AG20443 (cell line): ENCODE data around the gene KRTAP2-1.
"Not testable (repeated sequence)": the region's sequence is repeated elsewhere in the genome, so short reads cannot be mapped to it uniquely, and the experiment has no call there.

Experiments used
- DNase-seq: peaks from one replicate; pipeline ENCODE4 v3.0.0; 2012; ENCODE audit warnings: low spot score, mixed read lengths

The KRTAP2-1 gene

GRCh38 chr17:41046735-41047465, at the start of gene KRTAP2-1:
KRTAP2-1 (minus strand) TSS chr17:41047316; CDS start chr17:41047267, 49 bp downstream.
- DNase-seq = not testable (repeated sequence)

DNA sequence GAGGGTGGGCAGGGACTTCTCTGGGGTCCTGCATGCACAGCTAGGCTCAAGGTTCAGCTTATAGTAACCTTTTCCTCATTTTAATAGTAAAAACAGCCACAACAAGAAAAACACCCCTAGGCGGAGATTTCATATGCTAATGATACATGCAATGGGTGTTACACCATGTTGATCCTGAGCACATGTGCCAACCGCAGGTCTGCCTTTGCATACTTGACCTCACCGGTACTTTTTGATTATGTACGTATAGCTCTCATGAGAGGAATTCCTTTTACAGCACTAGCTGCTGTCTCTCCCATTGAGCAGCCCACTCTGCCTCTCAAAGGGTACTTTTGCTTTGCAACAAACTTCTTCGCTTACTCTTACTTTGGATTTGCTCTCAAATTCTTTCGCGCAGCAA, 48.9 kb upstream of the KRTAP2-1 start:
- no peak for DNase-seq

DNA sequence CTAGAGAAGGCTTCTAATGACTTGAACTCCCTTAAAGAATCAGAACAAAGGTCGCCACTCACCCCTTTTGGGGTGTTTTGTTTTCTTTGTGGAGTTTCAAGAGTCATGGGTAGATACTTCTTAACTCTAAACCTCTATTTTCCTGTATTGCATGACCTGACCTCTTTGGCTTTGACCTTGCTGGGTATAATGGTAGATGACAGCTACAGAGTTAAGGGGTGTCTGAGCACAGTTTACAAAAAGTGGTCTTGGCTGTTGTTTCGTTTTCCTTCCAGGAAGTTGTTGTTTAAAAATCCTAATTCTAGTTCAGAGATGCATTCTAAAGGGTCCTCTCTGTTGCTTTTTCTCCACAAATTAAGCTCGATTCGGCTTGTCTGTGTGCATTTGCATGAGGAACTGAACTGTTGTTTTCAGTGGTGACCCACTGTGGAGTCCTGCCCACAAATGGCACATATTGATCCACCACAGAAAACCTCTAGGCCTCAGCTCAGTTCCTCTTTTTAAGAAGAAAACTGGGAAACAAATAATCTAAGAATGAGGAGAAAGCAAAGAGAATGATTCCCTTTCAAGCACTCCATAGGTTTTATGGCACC, 41.7 kb upstream of the KRTAP2-1 start:
- not testable (repeated sequence) for DNase-seq

GRCh38 chr17:41084100-41084856, 37.2 kb upstream of the KRTAP2-1 start, which contains the start of gene KRTAP4-7:
KRTAP4-7 (plus strand) TSS chr17:41084150; CDS start chr17:41084207, 57 bp downstream.
- DNase-seq = not testable (repeated sequence)

DNA sequence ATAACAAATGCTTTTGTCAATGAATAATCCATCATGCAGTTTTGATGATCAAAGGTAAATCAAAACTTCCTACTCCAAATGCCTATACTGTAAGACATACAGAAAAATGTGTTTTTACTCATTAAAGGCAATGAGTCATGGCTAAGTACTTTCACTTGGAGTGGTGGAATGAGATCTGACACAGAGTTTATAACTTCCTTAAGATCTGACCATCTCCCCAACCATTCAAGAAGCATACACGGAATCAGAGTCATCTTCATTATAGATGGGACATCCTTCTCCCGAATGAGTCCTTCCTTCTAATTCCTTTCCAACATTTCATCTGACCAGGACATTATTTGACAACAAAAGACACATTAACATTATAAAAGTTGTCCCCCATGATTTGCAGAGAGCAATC, 36.3 kb upstream of the KRTAP2-1 start:
- not testable (repeated sequence) for DNase-seq

DNA sequence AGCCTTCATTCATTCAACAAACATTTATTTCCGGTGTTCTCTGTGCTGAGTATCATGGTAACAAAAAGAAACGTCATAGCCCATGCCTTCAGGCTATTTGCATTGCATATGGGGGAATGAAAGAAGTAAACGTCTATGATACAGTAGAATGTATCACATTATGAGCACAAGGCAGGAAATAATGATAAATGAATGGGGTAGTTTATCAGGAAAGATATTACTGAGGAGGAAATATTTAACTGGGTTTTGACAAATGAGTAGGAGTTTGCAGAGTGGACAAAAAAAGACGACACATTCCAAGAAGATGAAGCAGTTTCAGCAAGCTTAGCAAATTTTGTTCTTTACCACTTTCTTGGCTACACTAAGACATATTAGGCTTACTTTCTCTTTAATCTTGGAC, 35.5 kb upstream of the KRTAP2-1 start:
- no peak for DNase-seq

GRCh38 chr17:41076788-41077187, 29.7 kb upstream of the KRTAP2-1 start:
- no peak for DNase-seq

DNA sequence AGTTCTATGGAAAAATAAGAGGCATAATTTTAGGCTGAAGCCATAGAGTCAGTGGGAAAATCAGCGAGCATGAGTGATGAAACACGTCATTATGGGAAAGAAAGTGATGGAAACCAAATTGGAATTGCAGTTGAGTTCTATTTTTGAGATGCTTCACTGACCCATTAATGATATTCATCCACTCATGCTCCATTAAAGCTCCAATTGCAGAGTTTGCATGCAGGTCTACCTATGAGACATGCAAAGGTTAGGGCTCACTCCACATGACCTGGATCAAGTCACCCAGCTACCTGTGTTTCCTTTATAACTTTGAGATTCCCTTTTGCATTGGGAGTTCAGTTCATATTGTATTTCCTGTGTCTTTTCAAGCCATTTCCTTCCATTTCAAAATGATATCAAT, 26.6 kb upstream of the KRTAP2-1 start:
- no peak for DNase-seq

GRCh38 chr17:41071606-41072360, 24.7 kb upstream of the KRTAP2-1 start:
- no peak for DNase-seq

- no peak for DNase-seq
Measured at GRCh38 chr17:41069031-41069430, 21.9 kb upstream of the KRTAP2-1 start.

- no peak for DNase-seq
Measured at GRCh38 chr17:41067281-41067680, 20.2 kb upstream of the KRTAP2-1 start.

- DNase-seq = peak; percentile 68
Measured at GRCh38 chr17:41065829-41066624, 18.9 kb upstream of the KRTAP2-1 start, which contains the start of gene KRTAP2-4. KRTAP2-4 (minus strand) TSS chr17:41065879; CDS start chr17:41065845, 34 bp downstream.

DNA sequence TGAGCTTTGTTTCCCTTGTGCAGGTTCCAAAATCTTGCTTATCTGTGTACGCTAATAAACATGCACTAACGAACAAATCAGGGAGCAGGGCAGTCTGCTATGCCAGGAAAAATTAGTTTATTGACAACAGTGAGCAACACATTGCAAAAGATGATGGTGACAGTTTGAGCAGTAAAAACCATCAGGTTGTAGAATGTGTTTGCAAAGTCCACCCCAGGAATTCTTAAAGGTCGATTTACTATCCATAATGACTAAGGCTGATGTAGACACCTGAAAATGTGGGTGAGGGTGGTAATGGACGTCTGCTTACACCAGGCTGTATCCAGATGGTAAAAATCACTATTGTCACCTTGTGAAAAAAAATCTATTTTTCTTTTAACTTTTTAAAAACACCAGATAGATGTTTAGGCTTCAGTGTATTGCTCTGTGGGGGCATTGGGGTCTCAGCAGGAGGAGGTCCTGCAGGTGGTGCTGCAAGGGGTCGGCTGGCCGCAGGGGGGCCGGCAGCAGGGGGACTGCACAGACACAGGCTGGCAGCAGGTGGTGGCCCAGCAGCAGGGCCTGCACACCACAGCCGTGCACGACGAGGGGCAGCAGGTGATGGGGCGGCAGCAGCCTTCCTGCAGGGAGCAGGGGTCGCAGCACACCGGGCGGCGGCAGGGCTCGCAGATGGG, 18.0 kb upstream of the KRTAP2-1 start:
- DNase-seq = not testable (repeated sequence)

DNA sequence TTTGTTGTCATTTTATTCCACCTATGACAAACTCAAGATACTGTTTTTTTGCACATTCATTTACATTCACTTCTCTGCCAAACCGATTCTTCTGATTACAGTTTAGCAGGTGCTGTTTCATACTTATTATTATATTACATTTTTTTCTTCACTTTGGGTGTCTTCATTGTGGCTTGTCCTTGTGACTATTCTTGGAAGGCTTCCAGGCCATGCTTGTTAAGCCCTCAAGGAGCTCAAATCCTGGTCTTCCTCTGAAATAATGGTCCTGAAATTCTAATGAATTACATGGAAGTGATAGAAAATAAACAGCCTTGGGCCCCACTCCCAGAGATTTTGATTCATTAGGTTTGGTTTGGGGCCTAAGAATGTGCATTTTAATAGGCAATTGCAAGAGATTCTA, 17.2 kb upstream of the KRTAP2-1 start:
- DNase-seq = no peak

GRCh38 chr17:41063449-41063848, 16.3 kb upstream of the KRTAP2-1 start:
- DNase-seq = no peak

DNA sequence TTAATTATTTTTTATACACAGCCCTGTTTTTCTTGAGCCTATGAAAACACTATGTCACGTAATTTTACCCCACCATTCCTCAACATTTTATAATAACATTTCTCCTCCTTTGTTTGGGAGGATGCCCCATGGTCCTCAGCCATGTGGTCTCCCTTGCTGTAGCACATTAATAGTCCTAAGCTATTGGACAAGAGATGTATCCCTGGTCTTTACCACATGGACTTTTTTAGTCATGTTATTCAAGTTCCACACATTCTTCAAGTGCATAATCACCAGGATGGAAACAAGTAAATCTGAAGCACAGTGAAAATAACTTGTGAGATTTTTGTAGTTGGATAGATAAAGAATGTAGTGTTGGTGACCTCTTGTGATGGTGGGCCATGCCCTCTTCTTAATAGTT, 14.8 kb upstream of the KRTAP2-1 start:
- DNase-seq = peak; percentile 70

DNA sequence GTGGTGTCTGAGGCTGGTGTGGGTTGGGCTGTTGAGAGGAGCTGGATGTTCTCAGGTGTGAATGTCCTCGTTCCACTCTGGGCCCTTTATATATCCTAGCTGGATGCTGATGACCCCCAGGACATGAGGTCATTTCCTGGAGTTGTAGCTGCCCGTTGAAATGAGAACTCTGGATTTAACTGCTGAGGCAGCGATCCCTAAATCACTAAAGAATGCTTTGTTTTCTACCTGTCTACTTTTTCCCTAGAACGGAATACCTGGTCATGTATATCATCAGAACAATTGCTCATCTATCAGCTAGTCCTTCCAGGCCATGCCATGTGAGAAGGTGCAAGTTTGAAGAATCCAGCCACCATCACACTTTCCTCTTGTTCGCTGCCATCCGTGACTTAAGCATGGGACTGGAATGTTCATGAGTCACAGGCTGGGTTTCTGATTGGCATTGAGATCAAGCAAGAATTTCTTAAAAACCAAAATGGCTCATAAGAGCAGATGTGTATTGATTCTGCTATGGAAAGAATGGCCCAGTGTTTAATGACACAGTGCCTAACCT, 13.0 kb upstream of the KRTAP2-1 start, which contains the start of gene KRTAP2-3:
KRTAP2-3 (minus strand) TSS at position 63 of the 553 bp plus-strand sequence. CDS start 64 bp downstream, outside the sequence.
- peak; percentile 71 for DNase-seq

GRCh38 chr17:41059276-41060051, 12.3 kb upstream of the KRTAP2-1 start:
- DNase-seq = peak; percentile 61

DNA sequence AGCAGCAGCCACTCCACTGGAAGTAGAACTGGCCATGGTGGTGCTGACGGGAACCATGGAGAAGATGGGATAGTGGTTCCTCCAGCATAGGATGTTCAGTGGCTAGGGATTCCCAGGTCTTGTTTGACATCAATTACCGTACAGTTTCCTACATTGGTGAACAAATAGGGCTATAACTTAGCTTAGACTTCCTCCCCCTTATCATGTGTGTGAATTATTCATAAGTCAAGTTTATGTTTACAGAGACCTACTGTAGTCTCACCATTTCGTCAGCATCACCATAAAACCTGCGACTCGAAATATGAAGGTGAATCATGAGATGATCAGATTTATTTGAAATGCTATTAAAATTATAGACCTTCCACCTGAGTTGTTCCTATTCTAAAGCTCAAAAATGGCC, 11.6 kb upstream of the KRTAP2-1 start:
- no peak for DNase-seq
